SIG-M5 (cell line): ENCODE results near the gene NHS.
"Not testable (repeated sequence)": the region's sequence is repeated elsewhere in the genome, so short reads cannot be mapped to it uniquely, and the experiment has no call there.

Experiments
- DNase-seq: peaks from one replicate; lab custom pipeline; 2025; lab: John Stamatoyannopoulos, UW

Gene NHS

DNA sequence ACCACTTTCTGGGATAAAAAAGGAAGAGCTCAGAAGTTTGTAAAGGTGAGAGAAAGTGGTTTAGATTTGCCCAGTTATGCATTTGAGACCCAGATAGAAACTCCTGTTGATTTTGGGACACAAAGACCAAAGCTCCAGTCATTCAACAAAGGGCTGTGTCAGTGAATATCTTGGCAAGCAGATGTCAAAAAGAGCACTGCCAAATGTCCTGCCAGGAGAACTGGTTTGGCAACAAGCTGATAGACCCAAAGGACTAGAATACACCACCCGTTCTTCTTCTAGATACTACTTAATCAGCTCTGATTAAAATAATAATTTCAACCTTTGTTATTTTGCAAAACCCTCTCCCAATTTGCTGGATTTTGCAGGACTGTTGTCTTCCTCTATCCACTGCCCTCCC is 121.4 kb downstream of the NHS start:
- DNase-seq, result no peak

DNA sequence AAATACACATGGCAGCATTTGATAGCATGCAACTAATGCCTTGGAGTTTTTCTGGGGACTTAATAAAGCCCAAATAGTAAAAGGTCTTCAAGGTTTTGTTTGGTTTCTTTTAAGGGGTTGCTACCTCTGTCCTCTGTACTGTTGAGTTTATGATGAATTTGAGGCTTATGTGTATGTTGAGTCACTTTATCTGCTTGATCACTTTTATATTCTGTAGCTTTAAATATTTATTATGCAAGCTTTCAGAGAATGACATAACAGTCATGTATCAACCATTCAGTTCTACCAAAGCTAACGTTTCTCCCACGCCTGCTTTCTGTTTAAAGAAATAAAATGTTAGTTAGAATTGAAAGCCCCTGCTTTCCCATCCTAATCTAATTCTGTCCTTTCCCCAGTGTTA is 122.2 kb downstream of the NHS start:
- no peak for DNase-seq

DNA sequence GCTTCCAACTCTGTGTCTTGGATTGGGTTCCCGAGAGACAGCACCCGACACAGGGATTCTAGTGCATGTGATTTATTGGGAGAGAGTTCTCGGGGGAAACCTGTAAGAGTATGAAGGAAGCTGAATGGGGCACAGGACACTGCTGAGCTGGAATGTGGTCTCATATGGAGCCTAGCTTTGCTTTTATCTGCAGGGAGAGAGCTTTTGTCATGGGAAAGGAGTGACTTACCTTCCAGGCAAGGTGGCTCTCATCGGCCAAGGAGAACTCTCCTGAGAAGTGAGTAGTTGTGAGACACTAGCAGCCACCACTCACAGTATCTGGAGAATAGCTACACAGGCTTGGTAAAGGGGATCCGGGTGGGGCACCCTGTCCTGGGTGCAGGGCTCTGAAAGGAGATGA is 124.5 kb downstream of the NHS start:
- DNase-seq, result no peak

DNA sequence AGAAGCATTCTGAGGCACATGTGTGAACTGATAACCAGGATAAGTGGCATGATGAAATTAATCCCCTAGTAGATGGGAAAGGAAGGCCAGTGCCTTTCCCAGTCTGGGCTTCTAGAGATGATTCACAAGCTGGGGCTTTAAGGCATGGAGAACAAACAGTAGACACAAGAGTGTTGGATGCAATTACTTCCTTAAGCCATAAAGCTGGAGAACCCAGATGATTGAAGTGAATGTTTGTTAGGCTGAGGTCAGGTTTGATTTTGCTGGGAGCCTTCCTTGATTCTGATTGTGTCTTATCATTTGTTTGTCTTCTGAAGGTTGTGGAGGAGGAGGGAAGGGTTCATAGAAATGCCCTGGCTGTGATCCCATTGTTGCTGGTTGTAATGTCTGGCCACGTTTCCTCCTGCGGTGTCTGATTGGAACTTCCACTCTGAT is 125.2 kb downstream of the NHS start:
- DNase-seq, result no peak

DNA sequence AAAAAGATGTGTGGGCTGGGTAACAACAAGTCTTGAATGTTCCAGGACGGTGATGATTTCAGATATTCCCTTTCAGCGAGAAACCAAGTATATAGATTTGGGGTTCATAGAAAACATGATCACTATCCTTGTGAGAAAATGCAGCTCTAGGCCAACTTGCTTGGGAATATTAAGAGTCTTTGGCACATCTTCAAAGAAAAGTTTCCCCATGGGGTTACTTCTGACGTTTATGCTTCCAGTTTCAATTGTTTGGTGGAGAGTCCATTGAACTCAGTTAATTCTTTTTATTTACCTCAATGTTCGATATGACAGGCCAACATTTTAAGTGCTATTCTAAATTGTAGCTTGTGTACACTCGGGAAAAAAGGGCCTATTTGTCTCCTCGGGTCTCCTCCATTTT is 126.7 kb downstream of the NHS start:
- DNase-seq, result no peak

DNA sequence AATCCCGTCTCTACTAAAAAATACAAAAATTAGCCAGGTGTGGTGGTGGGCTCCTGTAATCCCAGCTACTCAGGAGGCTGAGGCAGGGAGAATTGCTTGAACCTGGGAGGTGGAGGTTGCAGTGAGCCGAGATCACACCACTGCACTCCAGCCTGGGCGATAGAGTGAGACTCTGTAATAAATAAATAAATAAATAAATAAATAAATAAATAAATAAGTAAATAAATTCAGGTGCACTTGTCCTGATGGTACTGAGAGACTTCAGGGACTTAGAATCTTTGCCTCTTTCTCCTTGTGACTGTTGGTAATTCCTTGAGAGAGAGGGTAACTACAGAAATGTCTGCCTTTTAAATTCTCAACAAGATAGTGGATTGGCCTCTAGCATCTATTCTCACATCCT is 131.4 kb downstream of the NHS start:
- DNase-seq, result not testable (repeated sequence)

DNA sequence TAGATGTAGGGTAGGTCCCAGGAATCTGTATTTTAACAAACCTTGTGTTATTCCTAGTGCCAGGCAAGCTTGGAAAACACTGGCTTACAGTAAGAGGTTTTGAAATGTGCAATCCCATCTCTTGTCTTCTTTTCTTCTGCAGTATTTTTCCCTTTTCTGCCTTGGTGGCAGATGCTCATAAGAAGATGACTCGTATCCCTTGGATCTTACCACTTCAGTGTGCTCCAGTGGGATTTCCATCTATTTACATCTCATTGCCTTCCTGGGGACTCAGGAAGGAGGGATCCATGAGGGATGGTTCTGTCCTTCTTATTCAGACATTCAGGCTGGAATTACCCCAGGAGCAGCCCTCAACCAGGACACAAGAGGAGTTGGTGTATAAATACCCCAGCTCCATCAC is 136.6 kb downstream of the NHS start:
- no peak for DNase-seq

DNA sequence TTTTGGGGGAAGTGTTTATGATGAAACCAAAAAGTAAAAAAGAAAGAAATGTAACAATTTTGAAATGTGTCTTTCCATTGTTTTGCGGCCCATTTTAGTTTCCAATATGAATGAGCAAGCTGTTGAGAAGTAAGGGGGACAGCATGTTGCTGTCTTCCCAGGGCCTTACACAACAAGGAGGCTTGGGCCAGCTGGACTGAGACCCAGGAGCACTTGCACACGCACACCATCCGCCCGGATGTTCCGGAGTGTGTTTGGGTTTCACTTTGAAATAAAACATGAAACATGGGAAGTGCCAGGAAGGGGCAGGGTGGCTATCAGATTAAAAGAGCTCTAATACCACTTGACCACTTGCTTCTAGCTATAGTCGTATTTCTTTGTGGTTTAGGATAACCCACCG is 144.4 kb downstream of the NHS start:
- no peak for DNase-seq

DNA sequence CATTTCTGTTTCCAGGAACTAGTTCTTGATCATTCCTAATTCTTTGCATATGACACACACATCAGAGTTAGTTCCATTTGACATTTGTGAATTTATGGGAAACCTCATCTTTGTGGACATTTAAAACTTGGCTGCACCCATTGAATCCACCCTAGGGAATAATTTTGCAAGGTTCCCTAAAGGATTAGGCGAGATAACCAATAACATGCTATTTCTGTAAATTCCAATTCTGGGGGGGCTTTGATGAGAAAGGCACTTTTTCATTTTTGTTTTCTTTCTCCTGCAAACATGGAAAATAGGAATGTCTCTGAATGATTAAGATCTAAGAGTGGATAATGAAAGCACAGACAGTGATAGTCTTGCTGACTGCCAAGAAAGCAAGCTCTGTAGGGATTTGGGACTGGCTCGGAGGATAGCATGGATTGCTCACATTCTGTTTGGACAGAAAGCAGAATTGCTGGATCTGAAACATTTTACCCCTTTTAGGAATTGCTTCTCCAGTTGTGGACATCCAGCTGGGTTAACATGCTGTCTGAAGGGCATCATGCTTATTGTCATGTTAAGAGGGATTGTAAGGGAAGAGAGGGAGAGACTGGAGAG is 145.1 kb downstream of the NHS start:
- no peak for DNase-seq

DNA sequence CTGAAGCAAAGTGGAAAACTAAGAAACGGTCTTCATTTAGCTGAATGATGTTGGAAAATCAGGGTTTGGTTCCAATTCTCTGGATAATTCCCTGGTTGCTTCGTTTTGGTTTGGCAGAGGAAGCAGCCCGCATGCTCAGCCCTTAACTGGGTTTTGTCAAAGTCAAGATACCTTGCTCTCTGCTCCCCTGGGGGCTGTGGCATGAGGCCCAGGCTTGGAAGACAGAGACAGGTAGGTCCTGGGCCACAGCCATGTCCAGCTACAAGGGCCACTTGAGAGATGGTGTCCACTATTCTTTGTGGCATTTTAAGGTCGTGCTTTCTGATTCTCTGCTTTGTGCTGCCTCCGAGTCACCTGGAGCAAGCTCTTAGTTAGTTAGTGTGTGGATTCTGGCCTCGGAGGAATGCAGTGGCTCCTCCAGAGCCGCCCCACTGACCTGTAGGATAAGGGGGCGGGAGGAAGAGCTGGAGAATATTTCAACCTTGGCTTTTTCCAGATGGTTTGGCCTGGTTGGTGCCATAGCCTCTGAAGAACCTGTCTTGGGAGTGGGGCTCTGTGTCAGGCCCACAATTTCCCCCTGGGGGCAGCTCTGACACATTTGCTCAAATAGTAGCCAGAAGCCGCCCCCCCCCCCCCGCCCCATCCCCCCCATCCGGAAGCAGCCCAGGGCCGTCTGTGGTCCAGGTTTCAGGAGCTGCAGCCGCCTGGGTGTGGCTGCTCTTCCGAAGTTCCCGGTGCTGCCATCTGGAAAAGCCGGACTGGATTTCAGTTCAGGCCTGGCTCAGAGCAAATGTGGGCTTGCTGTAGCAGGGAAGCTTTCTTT is 147.1 kb downstream of the NHS start:
- DNase-seq, result no peak

DNA sequence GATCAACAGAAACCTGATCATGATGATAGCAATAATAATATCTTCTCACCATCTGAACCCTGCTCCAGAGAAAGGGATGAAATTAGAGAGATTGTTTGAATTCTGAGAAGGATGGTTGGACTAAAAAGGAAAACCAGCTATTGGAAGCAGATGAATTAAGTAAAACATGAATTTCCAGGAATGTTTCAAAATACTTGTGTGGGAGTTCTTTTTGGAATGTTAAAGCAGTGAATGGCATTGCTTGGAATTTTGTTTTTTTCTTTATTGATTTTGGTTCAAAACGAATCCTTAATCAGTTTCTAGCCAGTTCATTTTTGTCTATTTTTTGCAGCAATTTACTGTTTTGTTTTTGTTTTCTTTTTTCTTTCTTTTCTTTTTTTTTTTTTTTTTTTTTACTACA is 150.3 kb downstream of the NHS start:
- no peak for DNase-seq

DNA sequence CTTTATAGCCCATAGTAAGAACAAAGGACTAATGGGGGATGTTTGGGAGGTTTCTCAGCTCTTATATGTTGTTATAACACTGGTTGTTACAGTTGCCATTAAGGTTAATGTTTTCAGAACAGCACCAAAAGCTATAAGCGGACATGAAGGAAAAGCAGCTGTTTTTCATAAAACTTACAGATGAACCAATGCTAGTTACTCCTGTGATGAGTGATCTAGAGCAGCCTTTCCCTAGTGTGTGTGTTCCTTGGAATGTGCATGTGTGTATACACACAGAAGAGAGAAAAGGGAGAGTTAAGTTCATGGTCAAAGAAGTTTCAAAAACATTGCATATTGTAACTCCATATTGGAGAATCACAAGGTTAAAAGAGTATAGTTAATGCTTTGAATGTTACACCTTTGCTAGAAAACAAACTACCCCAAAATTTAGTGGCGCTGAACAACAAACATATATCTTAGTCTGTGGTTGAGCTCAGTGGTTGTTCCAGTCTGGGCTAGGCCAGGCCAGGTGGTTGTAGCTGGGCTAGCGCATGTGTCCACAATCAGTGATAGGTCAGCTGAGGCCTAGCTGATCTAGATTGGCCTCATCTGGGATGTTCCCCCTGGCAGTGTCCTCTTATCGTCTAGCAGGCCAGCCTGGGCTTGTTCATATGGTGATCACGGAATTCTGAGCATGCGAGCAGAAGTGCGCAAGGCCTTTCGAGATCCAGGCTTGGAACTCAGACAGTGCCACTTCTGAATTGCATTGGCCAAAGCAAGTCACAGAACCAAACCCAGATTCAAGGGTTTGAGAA is 151.0 kb downstream of the NHS start:
- no peak for DNase-seq

DNA sequence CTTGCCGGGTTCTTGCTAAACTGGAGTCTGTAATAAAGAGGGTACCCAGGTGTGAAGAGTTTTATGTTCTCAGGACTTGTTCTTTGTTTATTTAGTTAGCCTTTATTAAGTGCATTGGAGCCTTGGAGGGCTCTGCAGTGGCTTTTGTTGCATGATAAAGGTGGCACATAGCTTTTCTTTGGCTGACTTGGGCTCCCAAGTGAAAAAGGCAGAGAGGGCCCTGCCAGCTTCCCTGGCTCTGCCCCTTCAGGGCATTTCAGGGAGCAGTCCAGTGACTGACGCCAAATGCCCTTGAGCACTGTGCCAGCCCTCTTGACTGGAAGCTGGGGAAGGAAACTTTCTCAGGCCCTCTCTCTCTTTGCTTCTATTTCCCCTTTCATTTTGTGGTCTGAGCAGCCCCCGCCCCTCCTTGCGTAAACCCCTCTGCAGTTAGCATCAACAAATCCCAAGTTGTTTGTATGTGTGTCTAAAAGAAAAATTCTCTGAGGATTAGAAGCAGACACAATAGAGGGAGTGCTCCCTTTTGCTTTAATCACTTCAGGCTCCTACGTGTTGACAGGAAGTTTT is 152.2 kb downstream of the NHS start:
- no peak for DNase-seq

DNA sequence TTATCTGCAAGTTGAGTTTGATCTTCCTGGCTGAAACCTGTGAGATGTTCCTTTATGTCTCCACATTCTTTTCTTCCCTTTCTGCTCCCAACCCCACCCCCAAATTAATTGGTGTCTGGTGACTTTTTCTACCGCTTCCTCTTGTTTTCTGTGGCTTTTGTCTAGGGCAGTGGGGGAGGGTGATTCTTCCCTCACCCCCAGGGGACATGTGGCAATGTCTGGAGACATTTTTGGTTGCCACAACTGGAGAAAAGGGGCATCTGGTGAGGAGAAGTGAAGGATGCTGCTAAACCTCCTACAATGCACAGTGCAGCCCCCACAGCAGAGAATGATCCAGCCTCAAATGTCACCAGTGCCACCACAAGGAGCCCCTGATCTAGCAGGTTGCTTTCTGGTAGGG is 152.9 kb downstream of the NHS start:
- no peak for DNase-seq

DNA sequence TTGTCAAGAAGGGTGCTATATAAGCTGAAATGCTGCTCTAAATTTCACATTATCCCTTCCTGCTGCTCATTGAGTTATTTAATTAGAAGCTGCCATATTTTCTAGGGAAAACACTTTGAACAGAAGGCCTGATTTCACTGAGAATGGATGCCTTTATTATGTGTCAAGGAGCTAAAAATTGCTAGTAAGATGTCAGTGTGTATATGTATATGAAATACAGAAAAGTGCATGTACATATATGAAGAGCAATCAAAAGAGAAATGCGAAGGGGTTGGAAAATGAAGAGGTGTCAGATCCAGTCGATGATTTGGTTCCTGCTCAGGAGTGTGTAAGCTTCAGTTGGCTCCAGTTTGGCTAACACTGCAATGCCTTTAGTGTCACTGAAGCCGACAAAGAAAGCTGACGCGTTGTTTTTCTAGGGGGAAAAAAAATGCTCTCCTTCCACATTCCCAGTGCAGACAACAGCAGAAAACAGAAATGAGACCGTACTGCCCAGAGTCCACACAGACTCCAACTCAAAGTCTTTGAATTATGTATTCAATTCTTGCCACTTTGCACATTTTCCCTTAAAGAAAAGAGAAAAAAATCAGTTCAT is 154.2 kb downstream of the NHS start:
- no peak for DNase-seq

DNA sequence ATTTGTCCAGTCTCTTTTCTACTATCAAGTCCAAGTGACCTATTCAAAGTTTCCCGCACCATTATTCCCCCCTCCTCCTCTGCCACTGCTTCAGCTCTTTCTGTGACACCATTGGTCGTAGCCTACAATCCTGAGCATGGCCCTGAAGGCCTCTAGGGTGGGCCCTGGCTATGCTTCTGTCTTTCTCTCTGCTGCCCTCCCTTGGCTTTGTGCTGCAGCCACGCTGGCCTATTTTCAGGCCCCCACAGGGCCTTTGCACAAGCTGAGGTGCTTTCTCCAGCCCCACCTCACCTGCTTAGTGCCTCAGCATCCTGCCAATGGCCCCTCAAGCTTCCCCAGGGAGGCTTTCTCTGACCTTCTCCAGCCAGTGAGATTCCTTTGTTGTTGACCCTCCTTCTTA is 156.5 kb downstream of the NHS start:
- no peak for DNase-seq

DNA sequence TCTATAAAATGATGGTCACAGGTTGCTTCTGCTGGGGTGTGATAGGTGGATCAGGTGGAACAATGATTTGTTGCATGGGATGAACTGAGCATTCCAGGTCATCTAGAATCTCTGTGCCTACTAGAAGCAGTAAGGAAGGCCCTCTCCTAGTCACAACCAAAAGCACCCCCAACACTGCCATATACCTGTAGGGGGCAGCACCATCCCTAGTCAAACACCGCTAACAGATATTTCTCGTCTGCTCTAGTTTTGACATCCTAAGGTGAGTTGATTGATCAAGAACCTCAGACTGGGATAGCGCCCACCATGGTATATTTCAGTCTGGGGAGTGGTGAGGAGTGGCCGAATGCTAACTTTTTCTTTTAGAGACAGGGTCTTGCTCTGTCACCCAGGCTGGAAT is 160.2 kb downstream of the NHS start:
- no peak for DNase-seq

DNA sequence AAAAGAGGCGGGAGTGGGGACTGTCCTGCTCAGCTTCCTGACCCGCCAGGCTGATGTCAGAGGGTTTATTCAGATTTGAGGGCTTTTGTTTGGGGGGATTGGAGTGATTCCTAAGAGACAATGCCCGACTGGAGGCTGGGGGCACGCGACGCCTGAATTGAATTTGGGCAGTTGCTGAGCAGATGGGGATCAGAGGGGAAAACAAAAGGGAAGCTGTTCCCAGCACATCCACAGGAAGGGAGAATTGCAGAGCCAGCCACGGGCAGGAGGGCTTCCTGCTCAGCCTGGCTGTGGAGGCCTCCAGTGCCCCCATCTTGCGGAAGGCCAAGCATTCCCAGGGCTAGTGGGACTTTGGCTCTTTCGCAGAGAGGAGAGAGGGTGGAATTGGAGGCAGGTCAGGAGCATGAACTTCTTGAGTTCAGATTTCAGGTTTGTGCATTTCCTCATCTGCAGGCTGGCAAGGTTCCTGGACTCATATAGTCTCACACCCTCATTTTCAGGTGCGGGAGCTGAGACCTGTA is 162.8 kb downstream of the NHS start:
- no peak for DNase-seq

DNA sequence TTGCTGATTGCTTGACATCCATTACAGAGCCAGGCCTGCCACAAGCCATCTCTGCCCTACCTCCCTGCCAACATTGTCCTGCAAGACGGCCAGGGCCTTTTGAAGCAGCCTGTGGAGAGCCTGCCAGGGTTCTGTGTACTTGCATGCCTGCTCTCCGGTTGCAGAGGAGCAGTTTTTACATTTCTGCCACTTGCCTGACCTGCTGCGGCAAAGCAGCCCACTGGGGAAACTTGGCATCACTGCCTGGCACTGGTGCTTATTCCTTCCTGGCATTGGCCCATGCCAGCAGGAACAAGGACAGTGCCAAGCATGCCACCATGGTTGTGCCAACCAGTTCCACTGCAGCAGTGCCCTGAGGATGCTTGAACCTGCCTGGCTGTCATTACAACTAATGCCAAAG is 167.1 kb downstream of the NHS start:
- no peak for DNase-seq

DNA sequence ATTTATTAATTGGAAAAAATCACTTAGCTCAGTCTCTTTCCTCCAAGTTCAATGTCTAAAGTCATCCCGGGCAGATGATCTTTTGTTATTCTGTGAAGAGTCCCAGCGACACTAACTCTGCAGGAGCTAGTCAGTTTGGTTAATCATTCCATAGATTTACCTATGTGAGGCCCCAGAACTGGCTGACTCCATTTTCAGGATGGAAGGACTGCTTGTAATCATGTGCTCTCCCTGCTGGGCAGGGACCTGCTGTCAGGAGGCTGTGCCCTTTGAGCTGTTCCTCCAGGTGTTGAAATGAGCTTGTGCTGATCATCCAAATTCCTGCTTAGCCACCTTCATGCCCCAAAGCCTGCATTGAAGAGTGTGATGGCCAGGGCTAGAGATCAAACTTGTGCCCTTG is 169.8 kb downstream of the NHS start:
- no peak for DNase-seq

DNA sequence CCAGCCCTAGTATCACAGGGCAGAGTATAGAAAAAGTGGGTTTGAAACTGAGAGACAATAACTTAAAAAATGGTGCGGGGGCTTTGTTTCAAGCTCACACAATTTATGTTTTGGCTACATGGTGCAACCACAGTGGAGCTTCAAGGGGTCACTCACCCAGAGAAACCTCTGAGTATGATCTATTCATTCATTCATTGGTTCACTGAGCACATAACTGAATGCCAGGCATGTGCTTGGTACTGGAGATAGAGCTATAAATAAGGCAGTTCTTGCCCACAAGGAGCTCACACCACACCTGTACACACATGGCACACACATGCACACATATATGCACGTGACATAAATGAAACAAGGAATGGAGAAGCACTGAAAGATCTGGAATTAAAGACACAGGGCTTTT is 171.4 kb downstream of the NHS start:
- no peak for DNase-seq

DNA sequence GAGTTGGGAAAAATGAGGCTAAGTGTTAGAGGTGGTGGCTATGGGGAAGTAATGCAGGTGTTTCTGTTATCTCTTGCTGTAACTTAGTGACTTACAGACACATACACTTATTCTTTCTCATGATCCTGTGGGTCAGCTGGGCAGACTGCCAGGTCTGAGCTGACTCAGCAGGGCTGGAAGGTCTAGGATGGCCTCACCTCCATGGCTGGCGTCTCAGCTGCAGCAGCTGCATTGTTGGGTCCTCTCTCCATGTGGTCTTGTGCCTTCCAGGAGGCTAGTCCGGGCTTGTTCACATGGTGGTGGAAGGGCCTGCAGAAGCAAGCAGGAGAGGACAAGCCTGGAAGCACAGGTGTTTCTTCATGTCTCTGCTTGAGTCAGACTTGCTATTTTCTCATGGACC is 172.7 kb downstream of the NHS start:
- no peak for DNase-seq
